ENCODE data around the gene ZIC5.

The ZIC5 gene

GRCh38 chr13:99987154-99988019 is 15.8 kb upstream of the ZIC5 start:
- no peak for DNase-seq (ENCODE audit: low read depth)

- no peak for DNase-seq (ENCODE audit: low read depth)
Measured at GRCh38 chr13:99986741-99987140, 15.2 kb upstream of the ZIC5 start.

- no peak for DNase-seq (ENCODE audit: low read depth)
Measured at GRCh38 chr13:99985886-99986527, 14.4 kb upstream of the ZIC5 start.

GRCh38 chr13:99985241-99985874 is 13.8 kb upstream of the ZIC5 start:
- DNase-seq (ENCODE audit: low read depth) = no peak

GRCh38 chr13:99984461-99985240 is 13.1 kb upstream of the ZIC5 start:
- no peak for DNase-seq (ENCODE audit: low read depth)

GRCh38 chr13:99983499-99984401 is 12.2 kb upstream of the ZIC5 start:
- DNase-seq (ENCODE audit: low read depth) = no peak

GRCh38 chr13:99982731-99983498 is 11.3 kb upstream of the ZIC5 start:
- DNase-seq (ENCODE audit: low read depth) = no peak

- no peak for DNase-seq (ENCODE audit: low read depth)
Measured at GRCh38 chr13:99982036-99982730, 10.6 kb upstream of the ZIC5 start.

- no peak for DNase-seq (ENCODE audit: low read depth)
Measured at GRCh38 chr13:99981735-99982035, 10.1 kb upstream of the ZIC5 start, which contains the start of gene ZIC2. ZIC2 (plus strand) TSS chr13:99981784; CDS start chr13:99982065, 281 bp downstream.

- no peak for DNase-seq (ENCODE audit: low read depth)
Measured at GRCh38 chr13:99980824-99981734, 9.5 kb upstream of the ZIC5 start.

- peak; percentile 39 for DNase-seq (ENCODE audit: low read depth)
Measured at GRCh38 chr13:99980201-99980823, 8.7 kb upstream of the ZIC5 start.

- no peak for DNase-seq (ENCODE audit: low read depth)
Measured at GRCh38 chr13:99979453-99980200, 8.1 kb upstream of the ZIC5 start.

GRCh38 chr13:99978799-99979452 is 7.4 kb upstream of the ZIC5 start:
- no peak for DNase-seq (ENCODE audit: low read depth)

GRCh38 chr13:99977912-99978798 is 6.6 kb upstream of the ZIC5 start:
- DNase-seq (ENCODE audit: low read depth) = no peak

GRCh38 chr13:99977334-99977911 is 5.9 kb upstream of the ZIC5 start:
- no peak for DNase-seq (ENCODE audit: low read depth)

- DNase-seq (ENCODE audit: low read depth) = no peak
Measured at GRCh38 chr13:99976575-99976974, 5.0 kb upstream of the ZIC5 start.
